Keratinocyte (primary cell): ENCODE results near the gene DACT3.

ENCODE experiments used
- EZH2 ChIP-seq: IDR thresholded peaks from one replicate; pipeline ENCODE4 v1.6.1; 2012; ENCODE audit warnings: inconsistent platforms, mild to moderate bottlenecking, low read length, moderate library complexity
- TF ChIP-seq, protein P1 (sequence below), 3 experiments: IDR thresholded peaks in 1 of 3; conservative IDR thresholded peaks in 1 of 3; optimal IDR thresholded peaks in 1 of 3; 2 replicates in 2 of 3; 3 replicates in 1 of 3; pipeline versions ENCODE3 to v1.5.1; 2011; ENCODE audit warnings: low read length in 3 of 3, mild to moderate bottlenecking in 3 of 3, moderate library complexity in 2 of 3, control low read depth in 1 of 3, inconsistent platforms in 1 of 3; ENCODE audit not compliant: insufficient read depth in 2 of 3; ENCODE audit errors: extremely low read depth in 1 of 3

DNA sequence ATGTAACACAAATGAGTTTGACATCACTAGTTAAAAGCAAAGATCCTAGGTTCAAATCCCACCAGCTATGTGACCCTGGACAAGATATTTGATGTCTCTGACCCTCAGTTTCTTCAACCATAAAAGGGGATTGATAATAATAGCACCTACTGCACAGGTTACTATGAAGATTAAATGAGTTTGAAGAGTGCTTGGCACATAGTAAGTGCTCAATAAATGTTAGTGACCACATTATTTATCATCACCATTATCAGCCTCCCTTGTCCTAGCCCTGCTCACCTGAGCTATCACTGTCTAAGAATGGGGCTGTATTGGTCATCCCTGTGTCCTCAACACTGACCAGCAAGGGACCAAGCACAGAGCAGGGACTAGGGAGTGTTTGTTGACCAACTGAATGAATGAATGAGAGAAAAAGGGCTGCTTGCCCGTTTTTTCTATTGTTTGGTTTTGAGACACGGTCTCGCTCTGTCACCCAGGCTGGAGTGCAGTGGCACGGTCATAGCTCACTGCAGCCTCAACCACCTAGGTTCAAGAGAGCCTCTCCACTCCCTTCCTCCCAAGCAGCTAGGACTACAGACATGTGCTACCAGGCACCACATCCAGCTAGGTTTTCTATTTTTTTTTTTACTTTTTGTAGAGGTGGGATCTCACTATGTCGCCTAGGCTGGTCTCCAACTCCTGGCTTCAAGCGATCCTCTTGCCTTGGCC lies 26.6 kb upstream of the DACT3 start:
- no peak for TF ChIP-seq EZH2
- TF ChIP-seq, protein P1, sequence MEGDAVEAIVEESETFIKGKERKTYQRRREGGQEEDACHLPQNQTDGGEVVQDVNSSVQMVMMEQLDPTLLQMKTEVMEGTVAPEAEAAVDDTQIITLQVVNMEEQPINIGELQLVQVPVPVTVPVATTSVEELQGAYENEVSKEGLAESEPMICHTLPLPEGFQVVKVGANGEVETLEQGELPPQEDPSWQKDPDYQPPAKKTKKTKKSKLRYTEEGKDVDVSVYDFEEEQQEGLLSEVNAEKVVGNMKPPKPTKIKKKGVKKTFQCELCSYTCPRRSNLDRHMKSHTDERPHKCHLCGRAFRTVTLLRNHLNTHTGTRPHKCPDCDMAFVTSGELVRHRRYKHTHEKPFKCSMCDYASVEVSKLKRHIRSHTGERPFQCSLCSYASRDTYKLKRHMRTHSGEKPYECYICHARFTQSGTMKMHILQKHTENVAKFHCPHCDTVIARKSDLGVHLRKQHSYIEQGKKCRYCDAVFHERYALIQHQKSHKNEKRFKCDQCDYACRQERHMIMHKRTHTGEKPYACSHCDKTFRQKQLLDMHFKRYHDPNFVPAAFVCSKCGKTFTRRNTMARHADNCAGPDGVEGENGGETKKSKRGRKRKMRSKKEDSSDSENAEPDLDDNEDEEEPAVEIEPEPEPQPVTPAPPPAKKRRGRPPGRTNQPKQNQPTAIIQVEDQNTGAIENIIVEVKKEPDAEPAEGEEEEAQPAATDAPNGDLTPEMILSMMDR (optimal IDR thresholded peaks at IDR 0.05 in 1 of 3, IDR thresholded peaks at IDR 0.05 in 1 of 3, conservative IDR thresholded peaks at IDR 0.05 in 1 of 3; ENCODE audit: extremely low read depth in 1 of 3, insufficient read depth in 2 of 3, low read length in 3 of 3) = no peak
